ENCODE measurements around the gene FGF11.

DNA sequence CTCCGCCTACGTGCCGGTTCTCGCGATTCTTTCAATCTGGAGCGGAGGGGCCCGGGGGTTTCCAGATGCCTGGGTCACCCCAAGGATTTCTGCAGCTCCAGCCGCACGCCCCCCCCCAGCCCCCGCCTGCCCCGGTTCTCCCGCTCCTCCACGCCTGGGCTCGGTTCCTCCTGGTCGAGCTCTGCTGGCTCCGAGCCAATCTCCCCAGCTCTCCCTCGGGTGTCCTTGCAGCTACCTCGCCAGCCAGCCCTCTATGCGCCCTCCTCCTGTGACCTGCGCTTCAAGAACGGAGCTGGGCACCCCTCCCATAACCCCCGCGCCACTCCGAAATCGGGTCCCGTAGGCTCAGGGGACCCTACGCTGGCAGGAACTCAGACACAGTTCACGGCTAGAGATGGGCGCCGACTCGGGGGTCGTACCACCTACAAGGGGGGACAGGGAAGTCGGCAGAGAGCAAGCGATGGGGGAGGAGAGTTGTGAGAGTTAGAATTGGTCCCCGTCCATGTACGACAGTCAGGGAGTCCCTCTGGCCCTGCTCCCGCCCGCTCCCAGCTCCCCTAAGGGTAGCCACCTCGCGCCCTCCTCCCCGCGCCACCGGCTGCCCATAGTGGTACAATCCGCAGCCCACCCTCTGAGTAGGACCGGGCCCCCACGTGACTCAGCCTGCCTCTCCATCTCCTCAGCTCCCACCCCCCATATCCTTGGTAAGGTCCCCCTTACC lies 961 bp downstream of the FGF11 start:
- TF ChIP-seq POLR2A (IDR thresholded peaks at IDR 0.05): peak in 1 of 2 donors; percentile 51
- TF ChIP-seq, protein P1, sequence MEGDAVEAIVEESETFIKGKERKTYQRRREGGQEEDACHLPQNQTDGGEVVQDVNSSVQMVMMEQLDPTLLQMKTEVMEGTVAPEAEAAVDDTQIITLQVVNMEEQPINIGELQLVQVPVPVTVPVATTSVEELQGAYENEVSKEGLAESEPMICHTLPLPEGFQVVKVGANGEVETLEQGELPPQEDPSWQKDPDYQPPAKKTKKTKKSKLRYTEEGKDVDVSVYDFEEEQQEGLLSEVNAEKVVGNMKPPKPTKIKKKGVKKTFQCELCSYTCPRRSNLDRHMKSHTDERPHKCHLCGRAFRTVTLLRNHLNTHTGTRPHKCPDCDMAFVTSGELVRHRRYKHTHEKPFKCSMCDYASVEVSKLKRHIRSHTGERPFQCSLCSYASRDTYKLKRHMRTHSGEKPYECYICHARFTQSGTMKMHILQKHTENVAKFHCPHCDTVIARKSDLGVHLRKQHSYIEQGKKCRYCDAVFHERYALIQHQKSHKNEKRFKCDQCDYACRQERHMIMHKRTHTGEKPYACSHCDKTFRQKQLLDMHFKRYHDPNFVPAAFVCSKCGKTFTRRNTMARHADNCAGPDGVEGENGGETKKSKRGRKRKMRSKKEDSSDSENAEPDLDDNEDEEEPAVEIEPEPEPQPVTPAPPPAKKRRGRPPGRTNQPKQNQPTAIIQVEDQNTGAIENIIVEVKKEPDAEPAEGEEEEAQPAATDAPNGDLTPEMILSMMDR (IDR thresholded peaks at IDR 0.05): no peak

Data from adrenal gland (tissue), 5 donors.